HCT116 (cell line): ENCODE results near the gene KAZN. TPM values are rescaled to one million over a fixed set of nuclear protein-coding genes. Genes with fewer than 3 reads are reported as not detected.

ENCODE experiments used
- ATAC-seq: fragments of 200-7000 bp; cut with Tn5 transposase; 2 replicates; pipeline ENCODE4 v1.9.1; 2020; ENCODE audit warnings: mild to moderate bottlenecking, moderate library complexity
- BruUV-seq: library from RNA; stranded (reverse); fragments of 400-500 nt; replicated peaks from 2 replicates; lab custom pipeline; 2021; lab: Mats Ljungman, UMichigan
- CTCF ChIA-PET: fragments of 300-600 bp; sonication (Branson Sonifier 250); formaldehyde crosslinking; loops from one replicate; lab custom pipeline; 2021; ENCODE audit warnings: antibody characterized with exemption; lab: Charles Lee
- POLR2A ChIA-PET: fragments of 300-600, 350-600 bp; sonication (Branson Sonifier 250); formaldehyde crosslinking; loops from one replicate; lab custom pipeline; 2021; ENCODE audit warnings: antibody characterized with exemption; lab: Charles Lee
- RAD21 ChIA-PET, 2 experiments: fragments of 300-600 bp; sonication (Branson Sonifier 250); formaldehyde crosslinking; loops; one replicate each; lab custom pipeline; 2023; ENCODE audit warnings: low total read pairs in 2 of 2; ENCODE audit not compliant: uncharacterized antibody in 2 of 2, unreplicated experiment in 2 of 2, low non-redundant PET in 1 of 2; lab: Charles Lee
- DNase-seq: peaks from one replicate; pipeline ENCODE4 v3.0.0-alpha.2; 2010; ENCODE audit warnings: low read depth, low spot score
- H2AFZ ChIP-seq: fragments of 200-600 bp; shearing (Covaris generic), sonication (generic); 2 replicates; pipeline ENCODE4 v1.6.1; 2017; ENCODE audit warnings: low read depth, mixed run types, mixed read lengths, antibody characterized with exemption, low read length; ENCODE audit not compliant: poor library complexity, severe bottlenecking
- H3K27ac ChIP-seq: 2 replicates; pipeline ENCODE4 v1.5.1; 2012; ENCODE audit warnings: low read depth, low read length
- H3K27me3 ChIP-seq: fragments of 200-600 bp; sonication (generic); 2 replicates; pipeline ENCODE4 v1.6.1; 2016; ENCODE audit warnings: mixed run types, low read length, mixed read lengths; ENCODE audit not compliant: insufficient read depth
- H3K36me3 ChIP-seq, 2 experiments: fragments of 200-500 bp in 1 of 2; fragments of 200-600 bp in 1 of 2; sonication (Bioruptor generic) in 1 of 2; sonication (generic) in 1 of 2; 2 replicates each; pipeline versions ENCODE4 v1.5.1 to v1.6.1; 2014 to 2016; ENCODE audit warnings: low read length in 2 of 2, inconsistent platforms in 1 of 2, mixed read lengths in 1 of 2, mixed run types in 1 of 2; ENCODE audit not compliant: insufficient read depth in 2 of 2, control insufficient read depth in 1 of 2
- H3K4me1 ChIP-seq, 2 experiments: fragments of 200-600 bp in 1 of 2; sonication (generic) in 1 of 2; 2 replicates each; pipeline versions ENCODE4 v1.5.1 to v1.6.1; 2012 to 2017; ENCODE audit warnings: low read length in 2 of 2, inconsistent platforms in 1 of 2, mild to moderate bottlenecking in 1 of 2, mixed read lengths in 1 of 2, mixed run types in 1 of 2, moderate library complexity in 1 of 2; ENCODE audit not compliant: insufficient read depth in 2 of 2, control insufficient read depth in 1 of 2
- H3K4me2 ChIP-seq: fragments of 200-600 bp; sonication (generic); 2 replicates; pipeline ENCODE4 v1.6.1; 2017; ENCODE audit warnings: mixed run types, low read length, mixed read lengths
- H3K4me3 ChIP-seq, 2 experiments: fragments of 200-600 bp in 1 of 2; sonication (generic) in 1 of 2; replicated peaks in 1 of 2; 2 replicates each; pipeline ENCODE4 v1.5.1; 2011 to 2016; ENCODE audit warnings: low read length in 2 of 2, control low read depth in 1 of 2, low read depth in 1 of 2, mild to moderate bottlenecking in 1 of 2, mixed read lengths in 1 of 2, mixed run types in 1 of 2
- H3K79me2 ChIP-seq: fragments of 200-600 bp; sonication (generic); 2 replicates; pipeline ENCODE4 v1.6.1; 2017; ENCODE audit warnings: mild to moderate bottlenecking, mixed run types, low read length, moderate library complexity, mixed read lengths; ENCODE audit not compliant: insufficient read depth
- H3K9ac ChIP-seq: fragments of 200-600 bp; sonication (generic); 2 replicates; pipeline ENCODE4 v1.6.1; 2016; ENCODE audit warnings: low read length, mixed read lengths
- H3K9me2 ChIP-seq: fragments of 200-600 bp; sonication (generic), shearing (Covaris generic); 2 replicates; pipeline ENCODE4 v1.6.1; 2017; ENCODE audit warnings: mixed run types, mild to moderate bottlenecking, moderate library complexity; ENCODE audit not compliant: insufficient read depth
- H3K9me3 ChIP-seq, 2 experiments: fragments of 200-500 bp in 1 of 2; fragments of 200-600 bp in 1 of 2; sonication (Bioruptor generic) in 1 of 2; sonication (generic) in 1 of 2; 2 replicates each; pipeline ENCODE4 v1.6.1; 2014 to 2017; ENCODE audit warnings: low read length in 2 of 2, mixed read lengths in 2 of 2, inconsistent platforms in 1 of 2, low read depth in 1 of 2, mild to moderate bottlenecking in 1 of 2, mixed run types in 1 of 2, moderate library complexity in 1 of 2; ENCODE audit not compliant: control insufficient read depth in 1 of 2, insufficient read depth in 1 of 2
- H4K20me1 ChIP-seq: fragments of 200-600 bp; sonication (generic), shearing (Covaris generic); 2 replicates; pipeline ENCODE4 v1.6.1; 2017; ENCODE audit warnings: mixed run types, mild to moderate bottlenecking, moderate library complexity; ENCODE audit not compliant: insufficient read depth
- ELF1 ChIP-seq: IDR thresholded peaks from 2 replicates; pipeline ENCODE4 v1.6.1; 2012; ENCODE audit warnings: low read depth, borderline replicate concordance
- EZH2 ChIP-seq: fragments of 200-600 bp; sonication (generic); IDR thresholded peaks from 2 replicates; pipeline ENCODE4 v1.6.1; 2017; ENCODE audit warnings: antibody characterized with exemption, mixed run types
- EZH2phosphoT487 ChIP-seq: fragments of 200-600 bp; IDR thresholded peaks from 2 replicates; pipeline ENCODE4 v1.6.1; 2018; ENCODE audit warnings: antibody characterized with exemption, borderline replicate concordance
- SRF ChIP-seq: IDR thresholded peaks from 2 replicates; pipeline ENCODE4 v1.6.1; 2012; ENCODE audit warnings: low read depth
- TCF7L2 ChIP-seq: IDR thresholded peaks from 2 replicates; pipeline ENCODE4 v1.7.0; 2011; ENCODE audit warnings: borderline replicate concordance, inconsistent platforms; ENCODE audit not compliant: insufficient read depth, insufficient read length; ENCODE audit errors: extremely low read depth
- intact Hi-C: fragments of 100-400 bp; cut with micrococcal nuclease; formaldehyde crosslinking; loops from 2 replicates; pipeline ENCODE4 v1.10.0; 2022
- total RNA-seq: library from RNA; stranded (reverse); gene quantifications from one replicate; pipeline ENCODE4 v1.2.1, GENCODE V29; 2021; ENCODE audit not compliant: unreplicated experiment
- TF ChIP-seq, protein P1 (sequence below): IDR thresholded peaks from 2 replicates; pipeline ENCODE4 v1.6.1; 2012; ENCODE audit warnings: low read depth
- TF ChIP-seq, protein P2 (sequence below): IDR thresholded peaks from 2 replicates; pipeline ENCODE4 v1.6.1; 2012

The KAZN gene
- total RNA-seq, 1 experiment from 2014 or later = 13.4 TPM

DNA sequence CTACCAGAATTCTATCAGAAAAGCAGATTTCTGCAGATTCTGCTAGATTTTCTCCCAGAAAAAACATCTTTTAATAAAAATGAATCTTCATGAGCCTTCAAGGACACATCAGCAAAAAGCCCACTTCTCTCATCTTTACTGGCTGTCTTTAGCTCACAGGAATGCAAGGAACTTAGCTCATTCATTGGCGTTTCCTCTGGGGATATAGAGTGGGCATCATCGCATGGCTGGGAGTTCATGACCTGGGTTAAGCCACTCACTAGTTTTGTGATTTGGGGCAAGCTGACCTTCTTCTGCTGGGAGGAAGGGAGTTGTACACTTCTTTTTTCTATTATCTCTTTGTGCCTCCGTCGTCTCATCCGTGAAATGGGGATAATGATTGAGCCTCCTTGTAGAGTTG, 149.7 kb downstream of the KAZN start:
- no peaks in the 10 kb centered on the region for H3K27me3 ChIP-seq
- peaks cover 0 to 4% of the 10 kb centered on the region in 2 experiments; a peak in 2 of 4 replicates for H3K4me1 ChIP-seq
- H3K9me3 ChIP-seq = no peaks in the 10 kb centered on the region
- H3K4me2 ChIP-seq = no peak overlapping the region
- H3K9ac ChIP-seq = no peak overlapping the region
- ChIA-PET RAD21 (no interaction called here), CTCF (no interaction called here)
- no peaks in the 10 kb centered on the region for H3K9me2 ChIP-seq
- H4K20me1 ChIP-seq = no peaks in the 10 kb centered on the region
- BruUV-seq = no TSS peak
- DNase-seq (no peak), ATAC-seq (no peak)
- no peak overlapping the region for H3K27ac ChIP-seq
- H3K4me3 ChIP-seq = no peak overlapping the region
- intact Hi-C loops = no loop called here
- H3K79me2 ChIP-seq = no peaks in the 10 kb centered on the region
- no peak for TF ChIP-seq SRF
- no peak for TF ChIP-seq EZH2phosphoT487
- TF ChIP-seq, all 23 proteins: peak for 0
- Histone ChIP-seq H3K36me3 (no peaks in the 10 kb centered on the region), H2AFZ (no peak overlapping the region)
- POLR2A ChIA-PET = no interaction called here

DNA sequence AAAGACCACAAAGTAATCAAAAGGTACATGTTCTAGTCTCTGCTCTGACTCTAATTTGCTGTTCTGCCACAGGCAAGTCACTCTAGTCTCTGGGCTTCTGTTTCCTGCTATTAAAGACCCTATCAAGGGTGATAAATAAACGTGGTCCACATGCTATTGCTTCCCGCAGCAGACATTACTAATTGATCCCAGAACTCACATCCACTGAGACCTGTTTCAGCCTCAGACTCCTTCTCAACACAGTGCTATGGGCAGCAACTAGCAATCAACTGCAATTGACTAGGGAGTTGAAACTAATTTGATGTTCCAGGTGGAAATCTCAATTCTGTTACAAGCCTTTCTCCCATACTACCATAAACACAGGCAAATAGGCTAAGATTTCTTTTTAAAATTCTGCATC, 150.5 kb downstream of the KAZN start:
- H4K20me1 ChIP-seq = no peaks in the 10 kb centered on the region

More for the DNA sequence above, 150.5 kb downstream of the KAZN start:
- no peak for DNase-seq
- no peaks in the 10 kb centered on the region for H3K9me3 ChIP-seq
- CTCF ChIA-PET = no interaction called here
- intact Hi-C loops = no loop called here
- POLR2A ChIA-PET = no interaction called here
- H3K4me3 ChIP-seq = no peak overlapping the region
- ATAC-seq = no peak
- H3K27ac ChIP-seq = no peak overlapping the region
- no peaks in the 10 kb centered on the region for H3K79me2 ChIP-seq
- H3K9me2 ChIP-seq = no peaks in the 10 kb centered on the region
- TF ChIP-seq, protein P1, sequence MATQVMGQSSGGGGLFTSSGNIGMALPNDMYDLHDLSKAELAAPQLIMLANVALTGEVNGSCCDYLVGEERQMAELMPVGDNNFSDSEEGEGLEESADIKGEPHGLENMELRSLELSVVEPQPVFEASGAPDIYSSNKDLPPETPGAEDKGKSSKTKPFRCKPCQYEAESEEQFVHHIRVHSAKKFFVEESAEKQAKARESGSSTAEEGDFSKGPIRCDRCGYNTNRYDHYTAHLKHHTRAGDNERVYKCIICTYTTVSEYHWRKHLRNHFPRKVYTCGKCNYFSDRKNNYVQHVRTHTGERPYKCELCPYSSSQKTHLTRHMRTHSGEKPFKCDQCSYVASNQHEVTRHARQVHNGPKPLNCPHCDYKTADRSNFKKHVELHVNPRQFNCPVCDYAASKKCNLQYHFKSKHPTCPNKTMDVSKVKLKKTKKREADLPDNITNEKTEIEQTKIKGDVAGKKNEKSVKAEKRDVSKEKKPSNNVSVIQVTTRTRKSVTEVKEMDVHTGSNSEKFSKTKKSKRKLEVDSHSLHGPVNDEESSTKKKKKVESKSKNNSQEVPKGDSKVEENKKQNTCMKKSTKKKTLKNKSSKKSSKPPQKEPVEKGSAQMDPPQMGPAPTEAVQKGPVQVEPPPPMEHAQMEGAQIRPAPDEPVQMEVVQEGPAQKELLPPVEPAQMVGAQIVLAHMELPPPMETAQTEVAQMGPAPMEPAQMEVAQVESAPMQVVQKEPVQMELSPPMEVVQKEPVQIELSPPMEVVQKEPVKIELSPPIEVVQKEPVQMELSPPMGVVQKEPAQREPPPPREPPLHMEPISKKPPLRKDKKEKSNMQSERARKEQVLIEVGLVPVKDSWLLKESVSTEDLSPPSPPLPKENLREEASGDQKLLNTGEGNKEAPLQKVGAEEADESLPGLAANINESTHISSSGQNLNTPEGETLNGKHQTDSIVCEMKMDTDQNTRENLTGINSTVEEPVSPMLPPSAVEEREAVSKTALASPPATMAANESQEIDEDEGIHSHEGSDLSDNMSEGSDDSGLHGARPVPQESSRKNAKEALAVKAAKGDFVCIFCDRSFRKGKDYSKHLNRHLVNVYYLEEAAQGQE = no peak
- TF ChIP-seq ELF1 (no peak), SRF (no peak), EZH2 (no peak), TCF7L2 (no peak), EZH2phosphoT487 (no peak)
- TF ChIP-seq, protein P2, sequence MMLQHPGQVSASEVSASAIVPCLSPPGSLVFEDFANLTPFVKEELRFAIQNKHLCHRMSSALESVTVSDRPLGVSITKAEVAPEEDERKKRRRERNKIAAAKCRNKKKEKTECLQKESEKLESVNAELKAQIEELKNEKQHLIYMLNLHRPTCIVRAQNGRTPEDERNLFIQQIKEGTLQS = no peak
- BruUV-seq = no TSS peak
- no peaks in the 10 kb centered on the region for H3K27me3 ChIP-seq
- no peaks in the 10 kb centered on the region for H3K36me3 ChIP-seq
- H3K4me2 ChIP-seq = no peak overlapping the region
- H3K9ac ChIP-seq = no peak overlapping the region
- H2AFZ ChIP-seq = no peak overlapping the region
- H3K4me1 ChIP-seq = no peaks in the 10 kb centered on the region
- RAD21 ChIA-PET = no interaction called here
